Activated CD4-positive, alpha-beta T cell treated with anti-CD3 and anti-CD28 coated beads, Interleukin-2, amount 10 ng/mL, durations not matched to agents 24 days and 14 days (primary cell): ENCODE data around the gene TUBB8. TPM values are rescaled to one million over a fixed set of nuclear protein-coding genes. Genes with fewer than 3 reads are reported as not detected.
"Not testable (repeated sequence)": the region's sequence is repeated elsewhere in the genome, so short reads cannot be mapped to it uniquely, and the experiment has no call there.

ENCODE experiments used
- DNase-seq: peaks from one replicate; pipeline ENCODE4 v3.0.0; 2022
- H3K27ac Mint-ChIP-seq: one replicate; pipeline ENCODE4 v1.8.0; 2022; ENCODE audit warnings: mild to moderate bottlenecking, mixed read lengths
- H3K27me3 Mint-ChIP-seq: one replicate; pipeline ENCODE4 v1.8.0; 2022; ENCODE audit warnings: mixed read lengths
- H3K36me3 Mint-ChIP-seq: one replicate; pipeline ENCODE4 v1.8.0; 2022; ENCODE audit warnings: low read depth, mild to moderate bottlenecking, mixed read lengths
- H3K4me1 Mint-ChIP-seq: one replicate; pipeline ENCODE4 v1.8.0; 2021; ENCODE audit warnings: mixed read lengths
- H3K4me3 Mint-ChIP-seq: one replicate; pipeline ENCODE4 v1.8.0; 2022; ENCODE audit warnings: mild to moderate bottlenecking, moderate library complexity, mixed read lengths
- H3K9me3 Mint-ChIP-seq: one replicate; pipeline ENCODE4 v1.8.0; 2021; ENCODE audit warnings: mixed read lengths
- intact Hi-C: fragments of 100-400 bp; cut with micrococcal nuclease; formaldehyde crosslinking; loops from one replicate; pipeline ENCODE4 v1.15.1; 2023
- total RNA-seq: library from RNA; stranded (reverse); gene quantifications from 2 replicates; pipeline ENCODE4 v1.2.3, GENCODE V29; 2022

The TUBB8 gene
- total RNA-seq, 1 donor from 2014 or later: not detected

DNA sequence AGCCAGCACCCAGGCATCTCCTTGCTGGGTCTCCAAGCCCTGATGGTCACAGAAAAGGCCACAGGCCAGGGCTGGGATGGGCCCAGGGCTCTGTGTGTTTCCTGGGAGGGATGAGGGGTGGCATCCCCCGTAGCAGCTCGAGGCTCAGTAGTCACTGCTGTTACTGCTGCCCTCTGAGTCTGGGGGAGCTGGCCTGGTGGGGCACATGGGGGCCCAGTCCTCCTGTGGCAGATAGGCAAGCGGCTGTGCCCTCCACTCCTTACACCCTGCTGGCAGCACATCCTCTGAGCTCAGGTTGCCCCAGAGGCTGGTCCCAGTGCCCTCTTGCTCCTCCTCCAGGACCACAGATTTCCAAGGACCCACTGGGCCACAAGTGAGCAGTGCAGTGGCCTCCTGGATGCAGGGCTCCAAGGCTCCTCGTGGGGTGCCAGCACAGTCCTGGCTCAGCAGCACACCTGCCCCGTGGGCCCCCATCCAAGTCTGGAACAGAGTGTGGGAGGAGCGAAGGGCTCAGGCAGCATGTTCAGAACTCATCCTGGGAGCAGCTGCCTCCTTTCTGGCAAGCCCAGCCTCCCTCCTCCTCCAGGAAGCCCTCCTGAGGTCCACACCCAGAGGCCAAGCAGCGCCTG, 31.5 kb upstream of the TUBB8 start:
- Mint-ChIP-seq H3K9me3 (no peaks in the 10 kb centered on the region), H3K27me3 (peaks cover 17% of the 10 kb centered on the region), H3K27ac (no peak overlapping the region), H3K36me3 (no peaks in the 10 kb centered on the region), H3K4me1 (peaks cover 2% of the 10 kb centered on the region), H3K4me3 (no peak overlapping the region)
- intact Hi-C loops: no loop called here
- peak; percentile 31 for DNase-seq

DNA sequence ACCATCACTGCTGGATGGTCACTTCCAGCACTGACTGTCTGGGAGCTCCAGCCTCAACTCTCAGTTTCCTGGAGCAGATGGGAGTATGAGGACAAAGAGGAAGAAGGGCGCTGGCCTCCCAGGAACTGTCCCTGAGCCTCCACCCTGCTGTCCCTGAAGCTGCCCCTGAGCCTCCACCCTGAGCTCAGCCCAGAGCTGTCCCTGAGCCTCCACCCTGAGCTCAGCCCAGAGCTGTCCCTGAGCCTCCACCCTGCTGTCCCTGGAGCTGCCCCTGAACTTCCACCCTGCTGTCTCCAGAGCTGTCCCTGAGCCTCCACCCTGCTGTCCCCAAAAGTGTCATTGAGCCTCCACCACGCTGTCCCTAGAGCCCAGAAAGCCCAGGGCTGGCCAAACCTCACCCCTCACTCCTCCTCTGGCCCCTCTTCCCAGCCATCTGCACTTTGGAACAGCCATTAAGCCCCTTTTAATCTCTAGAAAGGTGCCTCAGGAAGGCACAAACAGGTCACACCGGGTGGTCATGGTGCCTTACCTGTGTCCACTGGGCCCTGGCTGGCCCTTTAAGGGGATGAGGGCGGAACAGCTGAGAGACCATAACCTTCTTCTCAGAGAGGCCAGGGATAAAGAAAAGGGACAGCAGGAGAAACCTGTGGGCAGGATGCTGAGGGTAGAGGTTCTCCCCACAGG, 30.6 kb upstream of the TUBB8 start:
- Mint-ChIP-seq H3K4me1 (peaks cover 2% of the 10 kb centered on the region), H3K36me3 (no peaks in the 10 kb centered on the region), H3K9me3 (no peaks in the 10 kb centered on the region), H3K4me3 (no peak overlapping the region), H3K27ac (no peak overlapping the region), H3K27me3 (peaks cover 17% of the 10 kb centered on the region)
- DNase-seq: peak; percentile 46
- intact Hi-C loops: no loop called here

DNA sequence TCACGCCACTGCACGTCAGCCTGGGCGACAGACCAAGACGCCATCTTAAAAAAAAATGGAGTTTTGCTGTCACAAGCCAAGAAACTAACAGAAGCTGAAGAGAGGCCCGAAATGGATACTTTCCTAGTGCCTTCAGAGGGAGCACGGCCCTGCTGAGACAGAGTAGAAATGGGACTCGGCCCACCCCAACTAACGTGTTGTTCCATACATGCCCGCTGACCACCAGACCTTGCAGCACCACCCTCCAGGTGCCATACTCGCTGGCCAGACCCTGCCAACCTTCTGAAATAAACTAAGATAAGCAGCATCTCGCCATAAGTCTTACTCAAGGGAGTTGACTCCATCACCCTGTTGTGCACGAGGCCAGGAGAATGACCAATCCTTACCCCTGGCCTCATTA, 29.5 kb upstream of the TUBB8 start:
- H3K27ac Mint-ChIP-seq: no peak overlapping the region
- H3K9me3 Mint-ChIP-seq: no peaks in the 10 kb centered on the region
- no peak overlapping the region for H3K4me3 Mint-ChIP-seq
- peaks cover 23% of the 10 kb centered on the region for H3K27me3 Mint-ChIP-seq
- H3K4me1 Mint-ChIP-seq: peaks cover 5% of the 10 kb centered on the region
- peak; percentile 50 for DNase-seq
- no peaks in the 10 kb centered on the region for H3K36me3 Mint-ChIP-seq
- intact Hi-C loops: no loop called here

DNA sequence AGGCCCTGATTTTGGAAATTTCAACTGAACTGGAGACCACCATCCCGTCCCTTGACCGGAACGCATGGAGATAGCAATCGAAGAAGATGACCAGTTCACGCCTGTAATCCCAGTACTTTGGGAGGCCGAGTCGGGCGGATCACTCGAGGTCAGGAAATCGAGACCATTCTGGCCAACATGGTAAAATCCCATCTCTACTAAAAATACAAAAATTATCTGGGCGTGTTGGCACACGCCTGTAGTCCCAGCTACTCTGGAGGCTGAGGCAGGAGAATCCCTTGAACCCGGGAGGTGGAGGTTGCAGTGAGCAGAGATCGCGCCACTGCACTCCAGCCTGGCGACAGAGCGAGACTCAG, 25.1 kb upstream of the TUBB8 start:
- intact Hi-C loops, H3K36me3 Mint-ChIP-seq, H3K9me3 Mint-ChIP-seq, H3K27ac Mint-ChIP-seq, DNase-seq, H3K4me1 Mint-ChIP-seq: not testable (repeated sequence)
- peak overlapping the region; percentile 86 for H3K4me3 Mint-ChIP-seq
- H3K27me3 Mint-ChIP-seq: peaks cover 24% of the 10 kb centered on the region

DNA sequence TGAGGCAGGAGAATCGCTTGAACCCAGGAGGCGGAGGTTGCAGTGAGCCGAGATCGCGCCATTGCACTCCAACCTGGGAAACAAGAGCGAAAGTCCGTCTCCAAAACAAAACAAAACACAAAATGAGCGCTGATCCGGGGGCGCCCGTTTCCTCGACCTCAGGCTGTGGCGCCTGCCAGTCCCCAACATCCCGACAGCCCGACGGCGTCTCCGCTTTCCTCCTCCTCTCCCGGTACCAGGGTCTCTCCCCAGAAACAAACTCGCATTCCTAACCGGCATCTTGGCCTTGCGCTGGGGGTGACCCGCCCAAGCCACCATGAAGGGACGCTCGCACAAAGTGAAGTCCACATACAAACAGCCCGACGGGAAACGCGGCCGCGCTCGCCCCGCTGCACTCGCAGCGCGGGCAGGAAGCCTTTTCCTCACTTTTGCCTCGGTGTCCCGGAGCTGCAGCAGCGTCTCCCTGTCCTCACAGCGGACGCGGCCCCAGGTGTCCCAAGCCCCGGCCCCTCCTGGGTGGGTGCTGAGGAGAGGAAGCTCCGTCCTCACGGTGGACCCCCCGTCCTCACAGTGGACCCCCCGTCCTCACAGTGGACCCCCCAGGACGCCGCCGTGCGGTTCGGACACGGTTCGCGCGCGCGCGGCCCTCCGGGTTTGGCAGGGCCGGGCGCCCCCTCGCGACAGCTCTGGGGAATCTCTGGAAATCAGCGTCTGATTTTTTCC, 24.6 kb upstream of the TUBB8 start:
- H3K27ac Mint-ChIP-seq, intact Hi-C loops, H3K36me3 Mint-ChIP-seq, H3K4me1 Mint-ChIP-seq, H3K9me3 Mint-ChIP-seq: not testable (repeated sequence)
- peak overlapping the region; percentile 86 for H3K4me3 Mint-ChIP-seq
- DNase-seq: peak; percentile 81
- H3K27me3 Mint-ChIP-seq: peaks cover 23% of the 10 kb centered on the region

DNA sequence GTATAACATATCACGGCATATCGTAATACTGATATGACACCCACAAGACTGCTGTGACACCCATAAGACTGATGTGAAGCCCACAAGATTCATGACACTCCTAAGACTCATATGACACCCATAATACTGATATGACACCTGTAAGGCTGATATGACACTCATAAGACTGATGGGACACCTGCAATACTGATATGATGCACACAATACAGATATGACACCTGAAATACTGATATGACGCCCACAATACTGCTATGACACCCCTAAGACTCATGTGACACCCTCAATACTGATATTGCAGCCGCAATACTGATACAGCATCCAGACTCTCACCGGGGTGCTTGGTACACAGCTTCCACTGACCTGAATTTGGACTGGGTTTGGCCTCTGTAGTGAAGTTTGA, 19.1 kb upstream of the TUBB8 start:
- H3K4me1 Mint-ChIP-seq, intact Hi-C loops, H3K36me3 Mint-ChIP-seq, H3K4me3 Mint-ChIP-seq, H3K27ac Mint-ChIP-seq, H3K9me3 Mint-ChIP-seq: not testable (repeated sequence)
- H3K27me3 Mint-ChIP-seq: peaks cover 10% of the 10 kb centered on the region
- peak; percentile 43 for DNase-seq

DNA sequence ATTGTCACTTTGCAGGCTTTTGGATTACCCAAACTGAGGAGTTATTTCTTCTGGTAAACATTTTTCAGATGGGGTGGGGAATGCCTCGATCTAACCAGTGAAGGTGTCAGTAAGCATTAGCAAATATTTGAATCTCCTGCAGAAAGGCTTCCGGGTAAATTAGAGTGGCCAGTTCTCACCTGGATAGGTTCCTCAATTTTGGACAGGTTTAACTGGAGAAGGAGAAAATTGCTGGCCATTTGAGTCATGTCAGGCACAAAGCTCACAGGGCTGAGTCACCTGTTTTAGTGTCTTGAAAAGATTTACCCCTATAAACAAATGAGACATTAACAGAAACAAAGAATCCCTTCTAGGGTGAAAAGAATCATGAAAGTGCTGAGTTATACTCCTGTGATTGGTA, 830 bp upstream of the TUBB8 start:
- DNase-seq: peak; percentile 14
- H3K4me1 Mint-ChIP-seq, H3K27ac Mint-ChIP-seq, H3K36me3 Mint-ChIP-seq, H3K4me3 Mint-ChIP-seq, H3K27me3 Mint-ChIP-seq, H3K9me3 Mint-ChIP-seq, intact Hi-C loops: not testable (repeated sequence)

DNA sequence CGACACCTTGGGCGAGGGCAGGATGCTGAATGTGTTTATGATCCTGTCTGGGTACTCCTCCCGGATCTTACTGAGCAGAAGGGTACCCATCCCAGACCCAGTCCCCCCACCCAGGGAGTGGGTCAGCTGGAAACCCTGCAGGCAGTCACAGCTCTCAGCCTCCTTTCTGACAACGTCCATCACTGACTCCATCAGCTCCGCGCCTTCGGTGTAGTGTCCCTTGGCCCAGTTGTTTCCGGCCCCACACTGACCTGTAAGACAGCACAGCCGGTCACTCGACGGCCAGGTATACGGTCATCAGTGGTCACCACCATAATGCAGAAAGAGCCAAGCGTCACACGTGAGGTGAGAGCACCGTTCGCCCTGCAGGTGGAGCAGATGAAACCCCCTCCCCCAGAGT, 1.2 kb downstream of the TUBB8 start:
- H3K27ac Mint-ChIP-seq, H3K4me3 Mint-ChIP-seq, H3K27me3 Mint-ChIP-seq, H3K36me3 Mint-ChIP-seq, H3K4me1 Mint-ChIP-seq, H3K9me3 Mint-ChIP-seq, intact Hi-C loops, DNase-seq: not testable (repeated sequence)

DNA sequence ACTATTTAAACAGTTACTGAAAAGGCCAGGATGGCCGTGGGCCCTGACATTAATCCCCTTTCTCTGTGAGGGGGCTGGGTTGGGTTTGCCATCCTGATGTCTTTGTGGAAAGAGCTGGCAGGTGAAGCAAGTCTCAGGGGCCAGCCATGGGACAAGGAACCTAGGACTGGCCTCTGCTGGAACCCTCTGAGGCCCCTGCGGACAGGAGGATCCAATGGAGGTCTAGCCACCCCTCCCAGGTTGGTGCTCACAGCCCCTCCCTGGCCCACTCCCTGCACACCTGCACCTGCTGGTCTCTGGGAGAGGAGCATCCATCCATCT, 35.8 kb downstream of the TUBB8 start:
- H3K36me3 Mint-ChIP-seq, DNase-seq, H3K4me1 Mint-ChIP-seq, H3K4me3 Mint-ChIP-seq, H3K27ac Mint-ChIP-seq, H3K9me3 Mint-ChIP-seq, H3K27me3 Mint-ChIP-seq, intact Hi-C loops: not testable (repeated sequence)

DNA sequence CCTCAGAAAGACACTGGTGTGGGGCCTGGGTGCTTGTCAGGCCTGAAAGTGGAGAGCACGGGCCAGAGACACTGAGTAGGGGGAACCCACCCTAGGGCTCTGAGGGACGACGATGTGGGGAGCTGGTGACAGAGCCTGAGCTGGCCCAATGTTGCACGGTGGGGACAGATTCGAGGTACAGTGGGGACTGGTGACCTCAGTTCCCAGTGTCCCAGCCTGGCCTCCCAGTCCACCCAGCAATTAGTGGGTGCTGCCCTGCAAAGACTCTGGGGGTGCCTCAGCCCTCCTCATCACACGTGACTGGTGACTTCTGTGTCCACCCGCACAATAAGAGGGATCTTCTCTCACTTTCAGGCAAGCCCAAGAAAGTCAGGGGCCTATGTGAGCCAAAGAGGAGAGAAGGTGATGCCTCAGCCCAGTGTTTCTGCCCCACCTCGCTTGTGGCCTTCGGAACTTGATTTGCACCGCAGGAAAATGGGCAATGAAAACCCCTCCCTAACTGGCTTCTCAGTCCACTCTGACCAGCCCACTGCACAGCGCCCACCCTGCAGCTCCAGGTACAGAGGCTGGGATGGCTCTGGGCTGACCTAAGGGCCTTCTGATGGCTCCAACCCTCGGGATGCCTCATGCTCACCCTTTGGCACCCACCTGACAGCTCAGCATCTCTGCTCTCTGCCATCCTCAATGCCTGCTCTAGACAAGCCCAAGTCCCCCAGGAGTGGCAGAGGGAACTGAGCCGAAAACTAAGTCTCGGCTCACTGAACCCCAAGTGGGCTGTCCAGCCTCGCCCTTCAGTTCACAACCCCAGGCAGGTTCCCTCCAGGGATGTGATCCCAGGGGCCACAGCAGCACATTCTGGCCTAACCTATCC, 36.4 kb downstream of the TUBB8 start:
- H3K27me3 Mint-ChIP-seq, H3K4me1 Mint-ChIP-seq, H3K4me3 Mint-ChIP-seq, H3K9me3 Mint-ChIP-seq, intact Hi-C loops, H3K27ac Mint-ChIP-seq, H3K36me3 Mint-ChIP-seq: not testable (repeated sequence)
- DNase-seq: peak; percentile 52

DNA sequence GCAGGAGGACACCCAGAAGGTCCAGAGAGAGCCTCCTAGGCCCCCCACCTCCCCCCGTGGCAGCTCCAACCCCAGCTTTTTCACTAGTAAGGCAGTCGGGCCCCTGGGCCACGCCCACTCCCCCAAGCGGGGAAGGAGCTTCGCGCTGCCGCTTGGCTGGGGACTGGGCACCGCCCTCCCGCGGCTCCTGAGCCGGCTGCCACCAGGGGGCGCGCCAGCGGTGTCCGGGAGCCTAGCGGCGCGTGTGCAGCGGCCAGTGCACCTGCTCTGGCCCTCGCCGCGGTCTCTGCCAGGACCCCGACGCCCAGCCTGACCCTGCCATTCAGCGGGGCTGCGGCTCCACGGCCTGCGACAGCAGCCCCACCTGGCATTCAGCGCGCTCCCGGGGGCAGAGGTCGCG, 37.8 kb downstream of the TUBB8 start:
- H3K36me3 Mint-ChIP-seq, intact Hi-C loops, H3K4me3 Mint-ChIP-seq, H3K27me3 Mint-ChIP-seq, H3K27ac Mint-ChIP-seq, H3K4me1 Mint-ChIP-seq, H3K9me3 Mint-ChIP-seq: not testable (repeated sequence)
- peak; percentile 57 for DNase-seq

DNA sequence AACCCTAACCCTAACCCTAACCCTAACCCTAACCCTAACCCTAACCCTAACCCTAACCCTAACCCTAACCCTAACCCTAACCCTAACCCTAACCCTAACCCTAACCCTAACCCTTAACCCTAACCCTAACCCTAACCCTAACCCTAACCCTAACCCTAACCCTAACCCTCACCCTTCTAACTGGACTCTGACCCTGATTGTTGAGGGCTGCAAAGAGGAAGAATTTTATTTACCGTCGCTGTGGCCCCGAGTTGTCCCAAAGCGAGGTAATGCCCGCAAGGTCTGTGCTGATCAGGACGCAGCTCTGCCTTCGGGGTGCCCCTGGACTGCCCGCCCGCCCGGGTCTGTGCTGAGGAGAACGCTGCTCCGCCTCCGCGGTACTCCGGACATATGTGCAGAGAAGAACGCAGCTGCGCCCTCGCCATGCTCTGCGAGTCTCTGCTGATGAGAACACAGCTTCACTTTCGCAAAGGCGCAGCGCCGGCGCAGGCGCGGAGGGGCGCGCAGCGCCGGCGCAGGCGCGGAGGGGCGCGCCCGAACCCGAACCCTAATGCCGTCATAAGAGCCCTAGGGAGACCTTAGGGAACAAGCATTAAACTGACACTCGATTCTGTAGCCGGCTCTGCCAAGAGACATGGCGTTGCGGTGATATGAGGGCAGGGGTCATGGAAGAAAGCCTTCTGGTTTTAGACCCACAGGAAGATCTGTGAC, 38.7 kb downstream of the TUBB8 start:
- H3K27ac Mint-ChIP-seq, H3K4me3 Mint-ChIP-seq, H3K4me1 Mint-ChIP-seq, H3K36me3 Mint-ChIP-seq, H3K9me3 Mint-ChIP-seq, H3K27me3 Mint-ChIP-seq, intact Hi-C loops: not testable (repeated sequence)
- peak; percentile 83 for DNase-seq
